GM08714 (cell line): Measurements from ENCODE around the gene NLRX1.
A peak's percentile ranks its signal among the peaks of the same experiment; 100 is the strongest.
"Not testable (repeated sequence)": the region's sequence is repeated elsewhere in the genome, so short reads cannot be mapped to it uniquely, and the experiment has no call there.

ENCODE experiments used
- H3K4me3 ChIP-seq: fragments of 200-500 bp; sonication (Bioruptor generic); 2 replicates; pipeline ENCODE4 v1.5.1; 2014; ENCODE audit warnings: mild to moderate bottlenecking, low read length, inconsistent platforms
- ZNF274 ChIP-seq: IDR thresholded peaks from 2 replicates; pipeline ENCODE4 v1.6.1; 2012; ENCODE audit warnings: mild to moderate bottlenecking, low read depth, low read length

NLRX1 gene, protein sequence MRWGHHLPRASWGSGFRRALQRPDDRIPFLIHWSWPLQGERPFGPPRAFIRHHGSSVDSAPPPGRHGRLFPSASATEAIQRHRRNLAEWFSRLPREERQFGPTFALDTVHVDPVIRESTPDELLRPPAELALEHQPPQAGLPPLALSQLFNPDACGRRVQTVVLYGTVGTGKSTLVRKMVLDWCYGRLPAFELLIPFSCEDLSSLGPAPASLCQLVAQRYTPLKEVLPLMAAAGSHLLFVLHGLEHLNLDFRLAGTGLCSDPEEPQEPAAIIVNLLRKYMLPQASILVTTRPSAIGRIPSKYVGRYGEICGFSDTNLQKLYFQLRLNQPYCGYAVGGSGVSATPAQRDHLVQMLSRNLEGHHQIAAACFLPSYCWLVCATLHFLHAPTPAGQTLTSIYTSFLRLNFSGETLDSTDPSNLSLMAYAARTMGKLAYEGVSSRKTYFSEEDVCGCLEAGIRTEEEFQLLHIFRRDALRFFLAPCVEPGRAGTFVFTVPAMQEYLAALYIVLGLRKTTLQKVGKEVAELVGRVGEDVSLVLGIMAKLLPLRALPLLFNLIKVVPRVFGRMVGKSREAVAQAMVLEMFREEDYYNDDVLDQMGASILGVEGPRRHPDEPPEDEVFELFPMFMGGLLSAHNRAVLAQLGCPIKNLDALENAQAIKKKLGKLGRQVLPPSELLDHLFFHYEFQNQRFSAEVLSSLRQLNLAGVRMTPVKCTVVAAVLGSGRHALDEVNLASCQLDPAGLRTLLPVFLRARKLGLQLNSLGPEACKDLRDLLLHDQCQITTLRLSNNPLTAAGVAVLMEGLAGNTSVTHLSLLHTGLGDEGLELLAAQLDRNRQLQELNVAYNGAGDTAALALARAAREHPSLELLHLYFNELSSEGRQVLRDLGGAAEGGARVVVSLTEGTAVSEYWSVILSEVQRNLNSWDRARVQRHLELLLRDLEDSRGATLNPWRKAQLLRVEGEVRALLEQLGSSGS

DNA sequence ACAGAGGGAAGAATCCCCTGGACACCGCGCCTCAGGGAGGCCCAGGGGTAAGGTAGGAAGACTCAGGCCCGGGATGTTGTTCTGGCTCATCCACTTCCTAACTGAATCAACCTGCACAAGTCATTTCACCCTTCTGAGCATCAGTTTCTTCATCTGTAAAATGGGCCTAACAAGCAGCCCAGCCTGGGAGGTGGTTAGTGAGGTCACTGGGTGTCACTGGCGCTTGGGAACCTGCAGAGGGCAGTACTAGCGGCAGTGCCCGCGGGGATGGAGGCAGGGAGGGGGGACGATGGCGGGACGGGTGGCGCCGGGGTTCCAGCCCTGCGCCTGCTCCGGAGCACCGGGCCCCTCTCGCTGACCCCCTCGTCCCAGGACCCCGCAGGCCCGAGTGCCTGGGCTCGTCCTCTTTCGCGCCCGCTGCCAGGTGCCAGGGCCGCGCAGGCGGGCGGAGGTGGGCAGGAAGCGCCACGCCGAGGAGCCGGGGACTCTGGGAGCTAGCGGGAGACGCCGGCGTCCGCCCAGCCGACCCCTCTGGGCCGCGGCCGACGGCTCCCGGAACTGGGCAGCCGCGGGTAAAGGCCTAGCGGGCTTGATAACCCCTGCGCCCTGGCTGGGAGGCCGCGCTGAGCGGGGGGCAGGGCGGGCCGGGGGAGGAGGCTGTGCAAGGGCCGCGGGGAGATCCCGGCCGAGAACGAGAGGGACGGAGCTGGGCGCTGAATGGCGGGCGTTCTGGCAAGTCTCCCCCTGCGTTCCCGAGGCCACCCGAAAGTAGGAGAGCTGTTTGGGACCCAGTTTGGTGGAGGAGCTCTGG is at the start of gene NLRX1:
Gene NLRX1 (plus strand): TSS at position 255 of the 811 bp plus-strand sequence. CDS start 2,679 bp downstream, outside the sequence.
- H3K4me3 ChIP-seq: peak within 1 kb of the TSS; percentile 75
- TF ChIP-seq ZNF274: no peak

DNA sequence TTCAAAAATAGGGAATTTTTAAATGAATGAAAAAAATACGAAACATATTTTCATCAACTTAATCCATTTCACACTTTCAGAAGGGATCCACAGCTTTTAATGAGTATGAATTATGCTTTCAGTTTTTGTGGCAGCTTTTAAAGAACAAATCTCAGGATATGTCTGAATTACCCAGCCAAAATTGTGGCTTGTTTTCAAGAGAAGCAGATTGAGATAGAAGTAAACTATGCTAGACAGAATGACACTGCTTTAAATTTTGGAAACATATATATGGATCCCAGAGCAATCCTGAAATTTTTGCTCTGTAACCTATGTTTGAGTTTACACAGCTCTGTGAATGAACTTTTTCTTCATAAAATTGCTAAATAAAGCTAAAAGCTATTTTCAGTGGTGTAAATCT is 49.6 kb upstream of the NLRX1 start:
- no peak overlapping the region for H3K4me3 ChIP-seq
- TF ChIP-seq ZNF274: no peak

DNA sequence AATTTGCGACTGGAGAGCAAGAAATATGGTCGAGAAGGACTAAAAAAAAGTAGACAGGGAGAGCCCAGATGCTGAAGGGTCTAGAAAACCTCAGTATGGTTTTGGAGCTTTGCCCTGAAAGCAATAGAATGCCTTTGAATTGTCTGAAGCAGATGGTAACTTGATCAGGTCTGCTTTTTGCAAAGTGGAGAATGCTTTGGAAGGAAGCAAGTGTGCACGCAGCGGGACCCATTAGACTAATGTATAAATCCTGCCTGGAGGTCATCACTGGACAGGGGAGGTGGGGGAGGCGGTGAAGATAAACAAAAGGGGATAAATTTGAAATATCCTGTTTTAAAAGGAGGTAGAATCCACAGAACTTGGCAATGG is 47.9 kb upstream of the NLRX1 start:
- peak overlapping the region; percentile 56; the same call in 1 of the 2 replicates for H3K4me3 ChIP-seq
- TF ChIP-seq ZNF274: no peak

DNA sequence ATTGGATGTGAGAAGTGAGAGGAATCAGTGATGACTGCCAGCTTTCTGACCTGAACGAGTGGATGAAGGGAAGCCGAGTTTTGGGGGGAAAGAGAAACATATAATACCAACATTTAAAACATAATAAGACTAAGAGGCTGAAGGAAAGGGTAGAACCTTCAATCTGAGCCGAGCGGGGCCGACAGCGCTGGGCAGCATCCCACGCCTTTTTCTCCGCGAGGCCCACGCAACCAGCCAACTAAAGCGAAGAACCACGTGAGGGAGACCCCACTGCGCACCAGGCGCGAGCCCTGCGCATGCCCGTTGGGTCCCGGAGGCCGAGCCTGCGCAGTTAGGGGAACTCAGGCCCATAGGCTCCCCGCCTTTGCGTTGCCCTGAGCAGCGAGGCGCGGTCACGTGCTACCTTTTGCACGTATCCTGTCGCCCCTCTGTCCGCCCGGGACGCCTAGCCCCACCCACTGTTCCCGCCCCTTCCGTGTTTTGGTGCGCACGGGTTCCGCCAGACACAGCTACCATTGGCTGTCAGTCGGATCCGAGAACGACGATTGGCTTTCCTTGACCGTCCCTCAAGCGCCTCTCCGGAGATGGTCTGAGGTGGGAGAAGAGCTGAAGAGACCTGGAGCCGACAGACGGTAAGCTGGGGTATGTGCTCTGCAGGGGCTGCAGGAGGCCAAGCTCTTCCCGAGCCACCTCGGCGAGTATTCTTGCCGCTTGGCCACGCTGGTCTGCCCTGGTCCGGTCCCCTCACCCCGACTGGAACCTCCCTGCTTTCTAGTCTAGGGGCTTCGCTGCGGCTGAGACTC is 47.3 kb upstream of the NLRX1 start, which contains the start of gene HINFP:
Gene HINFP (plus strand): TSS at position 573 of the 803 bp plus-strand sequence. CDS start 5,365 bp downstream, outside the sequence.
- TF ChIP-seq ZNF274: no peak
- H3K4me3 ChIP-seq: peak within 1 kb of the TSS; percentile 90

DNA sequence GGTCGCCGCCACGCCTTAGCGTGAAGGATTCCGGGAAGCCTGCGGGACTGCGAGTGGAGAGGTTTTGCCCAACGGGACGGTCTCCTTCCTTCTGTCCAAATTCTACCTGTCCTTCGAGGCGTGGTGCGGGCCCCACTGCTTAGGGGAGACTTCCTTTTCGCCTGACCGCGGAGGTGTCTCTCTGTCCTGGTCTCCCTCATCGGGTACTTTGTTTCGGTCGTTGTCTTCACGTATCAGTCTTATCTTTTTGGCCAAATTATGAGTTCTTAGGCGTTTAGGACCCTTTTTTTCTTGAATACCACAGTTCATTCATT is 46.8 kb upstream of the NLRX1 start:
- TF ChIP-seq ZNF274: no peak
- peak overlapping the region; percentile 90 for H3K4me3 ChIP-seq

DNA sequence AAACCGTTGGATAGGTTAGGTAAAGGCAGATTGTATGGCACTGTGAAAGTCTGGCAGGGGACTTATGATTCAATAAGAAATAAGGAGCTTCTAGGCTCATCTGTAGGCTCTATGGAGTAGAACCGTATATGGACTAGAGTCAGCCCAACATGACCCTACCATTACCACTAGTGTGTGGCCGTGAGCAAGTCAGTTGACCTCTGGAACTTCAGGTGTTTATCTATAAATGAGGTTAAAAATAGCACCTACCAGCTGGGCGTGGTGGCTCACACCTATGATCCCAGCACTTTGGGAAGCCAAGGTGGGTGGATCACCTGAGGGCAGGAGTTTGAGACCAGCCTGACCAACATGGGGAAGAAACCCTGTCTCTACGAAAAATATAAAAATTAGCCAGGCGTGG is 42.7 kb upstream of the NLRX1 start:
- no peak for TF ChIP-seq ZNF274
- H3K4me3 ChIP-seq: no peak overlapping the region

DNA sequence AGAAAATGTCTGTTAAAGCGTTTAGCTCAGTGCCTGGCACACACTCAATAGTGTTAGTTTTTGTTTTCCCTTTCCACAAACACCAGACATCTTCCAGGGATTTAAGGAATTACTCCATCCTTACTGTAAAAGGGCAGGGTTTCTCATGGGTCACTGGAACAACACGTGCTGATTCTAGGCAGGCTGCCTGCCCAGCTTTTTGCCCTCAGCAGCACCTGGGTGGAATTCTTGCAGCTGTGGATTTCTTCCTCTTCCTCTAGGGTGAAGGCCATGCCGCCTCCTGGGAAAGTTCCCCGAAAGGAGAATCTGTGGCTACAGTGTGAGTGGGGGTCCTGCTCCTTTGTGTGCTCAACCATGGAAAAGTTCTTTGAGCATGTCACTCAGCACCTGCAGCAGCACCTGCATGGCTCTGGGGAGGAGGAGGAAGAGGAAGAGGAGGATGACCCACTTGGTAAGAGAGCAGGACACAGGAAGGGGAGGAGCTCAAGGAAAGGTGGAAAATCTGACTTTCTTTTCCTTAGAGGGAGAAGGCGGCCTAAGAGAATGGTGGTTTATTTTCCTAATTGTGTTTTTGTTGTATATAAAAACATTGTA is 41.8 kb upstream of the NLRX1 start:
- H3K4me3 ChIP-seq: no peak overlapping the region
- TF ChIP-seq ZNF274: no peak

DNA sequence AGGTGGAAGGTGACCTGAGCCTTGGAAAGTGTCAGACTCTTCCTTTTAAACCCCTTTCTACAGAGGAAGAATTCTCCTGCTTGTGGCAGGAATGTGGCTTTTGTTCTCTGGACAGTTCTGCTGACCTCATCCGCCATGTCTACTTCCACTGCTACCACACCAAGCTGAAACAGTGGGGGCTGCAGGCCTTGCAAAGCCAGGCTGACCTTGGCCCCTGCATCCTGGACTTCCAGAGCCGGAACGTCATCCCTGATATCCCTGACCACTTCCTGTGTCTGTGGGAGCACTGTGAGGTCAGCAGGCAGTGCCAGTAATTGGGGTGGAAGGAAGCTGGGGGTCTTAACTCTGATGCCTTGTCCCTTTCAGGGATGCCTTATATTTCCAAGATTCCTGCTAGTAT is 37.9 kb upstream of the NLRX1 start:
- no peak overlapping the region for H3K4me3 ChIP-seq
- no peak for TF ChIP-seq ZNF274

DNA sequence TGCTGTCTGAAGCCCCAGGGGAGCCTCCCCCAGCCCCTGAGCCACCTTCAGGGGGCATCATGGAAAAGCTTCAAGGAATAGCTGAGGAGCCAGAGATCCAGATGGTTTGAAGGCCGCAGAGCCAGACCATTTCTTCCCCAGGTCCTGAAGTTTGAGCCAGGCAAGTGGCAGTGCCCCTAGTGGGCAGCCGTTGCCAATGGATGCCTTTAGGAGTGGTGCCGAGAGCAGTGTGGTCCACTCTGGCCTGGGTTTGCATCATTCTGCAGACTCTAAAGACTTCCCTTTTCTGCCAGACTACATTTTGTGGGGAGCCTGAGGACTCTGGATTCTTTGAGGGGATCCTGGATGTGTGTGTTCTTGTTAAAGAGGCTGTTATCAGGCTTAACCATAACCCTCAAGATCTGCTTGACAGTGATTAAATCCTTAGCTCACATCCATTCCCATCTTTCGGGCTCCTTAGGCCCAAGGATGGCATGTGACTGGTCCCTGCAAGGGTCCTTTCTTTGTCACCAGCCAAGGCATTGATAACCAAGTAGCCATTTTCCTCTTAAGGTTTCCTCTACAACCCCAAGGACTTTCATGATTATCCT is 34.0 kb upstream of the NLRX1 start:
- H3K4me3 ChIP-seq: no peak overlapping the region
- no peak for TF ChIP-seq ZNF274

DNA sequence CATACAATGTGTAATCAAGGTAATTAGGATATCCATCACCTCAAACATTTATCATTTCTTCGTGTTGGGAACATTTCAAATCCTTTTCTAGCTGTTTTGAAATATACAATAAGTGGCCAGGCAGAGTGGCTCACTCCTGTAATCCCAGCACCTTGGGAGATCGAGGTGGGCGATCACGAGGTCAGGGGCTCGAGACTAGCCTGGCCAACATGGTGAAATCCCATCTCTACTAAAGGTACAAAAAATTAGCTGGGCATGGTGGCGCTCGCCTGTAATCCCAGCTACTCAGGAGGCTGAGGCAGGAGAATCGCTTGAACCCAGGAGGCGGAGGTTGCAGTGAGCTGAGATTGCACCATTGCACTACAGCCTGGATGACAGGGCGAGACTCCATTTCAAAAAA is 29.2 kb upstream of the NLRX1 start:
- H3K4me3 ChIP-seq: not testable (repeated sequence)

DNA sequence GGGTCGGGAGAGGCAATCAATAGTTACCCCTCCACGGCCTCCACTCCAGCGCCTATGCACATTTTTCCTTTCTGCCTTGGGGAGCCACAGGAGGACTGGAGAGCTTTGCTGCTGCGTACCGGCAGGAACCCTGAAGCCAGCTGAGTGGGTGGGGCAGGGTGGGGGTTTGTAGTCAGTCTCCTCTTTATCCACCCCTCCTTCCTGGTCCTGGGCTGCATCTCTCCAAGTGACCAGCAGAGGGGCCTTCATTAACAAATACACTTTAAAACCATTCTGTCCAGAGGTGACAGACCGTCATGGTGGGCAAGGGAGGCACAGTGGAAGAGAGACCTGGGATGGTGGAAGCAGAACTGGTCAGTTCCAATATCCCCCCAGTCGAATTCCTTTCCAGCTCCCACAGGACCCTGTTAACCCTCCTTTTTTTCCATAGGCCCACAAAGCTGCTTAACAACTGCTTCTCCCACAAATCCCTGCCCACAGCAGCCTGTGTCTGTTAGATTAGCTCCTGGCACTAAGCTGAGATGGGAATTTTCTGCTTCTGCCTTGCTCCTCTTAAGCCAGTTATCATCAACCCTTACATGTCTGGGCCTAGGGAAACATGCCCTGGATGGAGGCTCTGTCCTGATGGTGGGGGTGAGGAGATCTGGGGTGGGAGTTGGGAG is 23.6 kb upstream of the NLRX1 start:
- H3K4me3 ChIP-seq: no peak overlapping the region
- no peak for TF ChIP-seq ZNF274

DNA sequence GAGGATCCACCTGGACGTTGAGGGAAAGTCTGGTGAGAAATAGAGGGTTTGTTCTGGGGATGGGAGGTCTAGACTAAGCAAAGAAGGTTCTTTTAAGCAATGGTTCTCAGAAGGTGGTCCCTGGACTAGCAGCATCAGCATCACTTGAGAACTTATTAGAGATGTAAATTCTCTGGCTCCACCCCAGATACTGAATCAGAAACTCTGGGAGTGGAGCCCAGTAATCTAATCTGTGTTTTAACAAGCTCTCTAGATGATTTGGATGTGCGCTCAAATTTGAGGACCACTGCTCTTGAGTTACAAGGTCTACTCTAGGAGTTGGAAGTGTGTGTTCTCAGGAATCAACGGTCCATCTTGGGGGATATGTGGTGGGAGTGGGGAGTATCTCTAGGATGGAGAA is 23.0 kb upstream of the NLRX1 start:
- no peak for TF ChIP-seq ZNF274
- H3K4me3 ChIP-seq: no peak overlapping the region
